HepG2 (cell line): ENCODE results near the gene MRPL38.
A peak's percentile ranks its signal among the peaks of the same experiment; 100 is the strongest.

Experiments
- CBFB ChIP-seq: sonication (generic); formaldehyde crosslinking; IDR thresholded peaks from 2 replicates; pipeline ENCODE4 v1.4.0; 2020; ENCODE audit warnings: missing genetic modification reagents
- TCF12 ChIP-seq, 2 experiments: fragments of 450-650 bp in 1 of 2; sonication (generic) in 1 of 2; formaldehyde crosslinking in 1 of 2; IDR thresholded peaks; 2 replicates each; pipeline versions ENCODE4 v1.6.1 to v1.8.0; 2017 to 2022; ENCODE audit warnings: antibody characterized with exemption in 1 of 2, mild to moderate bottlenecking in 1 of 2, missing genetic modification reagents in 1 of 2, moderate library complexity in 1 of 2
- ZNF883 ChIP-seq: sonication (generic); formaldehyde crosslinking; IDR thresholded peaks from 2 replicates; pipeline ENCODE4 v1.5.1; 2020; ENCODE audit warnings: mild to moderate bottlenecking, missing genetic modification reagents; ENCODE audit errors: not compliant biosample characterization
- TF ChIP-seq, protein P1 (sequence below): sonication (generic); formaldehyde crosslinking; IDR thresholded peaks from 2 replicates; pipeline ENCODE4 v1.8.1; 2023; ENCODE audit warnings: mild to moderate bottlenecking, missing genetic modification reagents, borderline replicate concordance
- TF ChIP-seq, protein P2 (sequence below): IDR thresholded peaks from 2 replicates; pipeline ENCODE4 v1.6.1; 2016; ENCODE audit warnings: mild to moderate bottlenecking, missing biosample characterization, missing genetic modification reagents

DNA sequence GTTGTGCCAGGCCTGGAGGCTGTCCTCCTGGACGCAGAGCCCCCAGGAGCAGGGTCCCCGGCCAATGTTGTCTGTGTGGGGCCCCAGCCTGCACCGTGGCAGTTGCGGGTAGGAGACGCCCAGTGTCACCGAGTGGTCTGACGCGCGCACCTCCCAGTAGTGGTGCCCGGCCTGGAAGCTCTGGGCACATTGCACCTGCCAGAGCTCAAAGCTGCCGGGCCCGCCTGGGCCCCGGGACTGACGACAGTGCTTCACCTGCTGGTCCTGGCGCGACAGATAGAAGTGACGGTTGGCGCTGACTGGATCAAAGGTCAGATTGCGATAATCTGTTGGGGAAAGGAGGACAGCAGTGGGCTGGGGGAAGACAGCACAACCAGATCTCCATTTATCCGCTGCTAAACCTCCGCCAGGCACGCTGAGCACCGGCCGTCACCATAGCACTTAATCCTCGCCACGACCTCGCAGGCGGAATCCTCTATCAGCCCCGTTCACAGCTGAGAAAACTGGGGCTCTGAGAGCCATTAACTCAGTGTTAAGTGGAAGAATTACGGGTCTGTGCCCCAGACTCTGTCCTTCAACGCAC, 13.6 kb downstream of the MRPL38 start:
- no peak for TF ChIP-seq ZNF883 (CRISPR knock-in tag)
- TF ChIP-seq, protein P1, sequence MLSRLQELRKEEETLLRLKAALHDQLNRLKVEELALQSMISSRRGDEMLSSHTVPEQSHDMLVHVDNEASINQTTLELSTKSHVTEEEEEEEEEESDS: no peak
- no peak for TF ChIP-seq TCF12 (IDR thresholded peaks at IDR 0.05)
- peak; percentile 25; the same call in 1 of the 2 replicates for TF ChIP-seq TCF12 (CRISPR knock-in tag; IDR thresholded peaks at IDR 0.05)
- TF ChIP-seq, protein P2, sequence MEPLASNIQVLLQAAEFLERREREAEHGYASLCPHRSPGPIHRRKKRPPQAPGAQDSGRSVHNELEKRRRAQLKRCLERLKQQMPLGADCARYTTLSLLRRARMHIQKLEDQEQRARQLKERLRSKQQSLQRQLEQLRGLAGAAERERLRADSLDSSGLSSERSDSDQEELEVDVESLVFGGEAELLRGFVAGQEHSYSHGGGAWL (CRISPR knock-in tag): no peak
- no peak for TF ChIP-seq CBFB (CRISPR knock-in tag)
